AG04449 (cell line): ENCODE measurements around the gene ZNF385B.

Experiments used
- CTCF ChIA-PET: fragments of 350-600 bp; formaldehyde crosslinking; extraction: SDS; loops from one replicate; lab custom pipeline; 2021; ENCODE audit warnings: antibody characterized with exemption; lab: Yijun Ruan, JAX
- POLR2A ChIA-PET: fragments of 400-600, 350-600 bp; formaldehyde crosslinking; extraction: SDS; loops from one replicate; lab custom pipeline; 2020; ENCODE audit warnings: antibody characterized with exemption, inconsistent platforms; lab: Yijun Ruan, JAX
- DNase-seq: peaks from one replicate; pipeline ENCODE4 v3.0.0-alpha.2; 2010; ENCODE audit warnings: low read depth, low spot score
- H3K4me3 ChIP-seq: 2 replicates; pipeline ENCODE4 v1.5.1; 2011; ENCODE audit warnings: low read depth, mild to moderate bottlenecking, control low read depth, low read length
- CTCF ChIP-seq: IDR thresholded peaks from one replicate; pipeline ENCODE4 v1.5.1; 2011; ENCODE audit warnings: mild to moderate bottlenecking, moderate library complexity, low read length, control low read depth, inconsistent platforms; ENCODE audit not compliant: insufficient read depth; ENCODE audit errors: missing control alignments

Gene ZNF385B

GRCh38 chr2:179613299-179613651, 248.1 kb downstream of the ZNF385B start:
- ChIA-PET POLR2A (no interaction called here), CTCF (no interaction called here)
- DNase-seq, result no peak
- H3K4me3 ChIP-seq, result no peak overlapping the region
- TF ChIP-seq CTCF, result no peak

GRCh38 chr2:179612591-179613298, 248.7 kb downstream of the ZNF385B start:
- no peak for DNase-seq
- POLR2A ChIA-PET, result no interaction called here
- TF ChIP-seq CTCF, result no peak
- CTCF ChIA-PET, result no interaction called here
- no peak overlapping the region for H3K4me3 ChIP-seq

- no peak overlapping the region for H3K4me3 ChIP-seq
- ChIA-PET POLR2A (no interaction called here), CTCF (no interaction called here)
- DNase-seq, result peak; percentile 28
- no peak for TF ChIP-seq CTCF
These were observed 249.3 kb downstream of the ZNF385B start for GRCh38 chr2:179612108-179612507.

- ChIA-PET CTCF (no interaction called here), POLR2A (no interaction called here)
- no peak for DNase-seq
- no peak for TF ChIP-seq CTCF
- no peak overlapping the region for H3K4me3 ChIP-seq
These were observed 255.3 kb downstream of the ZNF385B start for GRCh38 chr2:179606141-179606540.

- DNase-seq, result no peak
- no peak for TF ChIP-seq CTCF
- no peak overlapping the region for H3K4me3 ChIP-seq
- CTCF ChIA-PET, result no interaction called here
- POLR2A ChIA-PET, result no interaction called here
These were observed 256.1 kb downstream of the ZNF385B start for GRCh38 chr2:179605341-179605740.

- POLR2A ChIA-PET, result no interaction called here
These were observed 256.8 kb downstream of the ZNF385B start for GRCh38 chr2:179604598-179604997.

More at GRCh38 chr2:179604598-179604997, 256.8 kb downstream of the ZNF385B start:
- CTCF ChIA-PET, result no interaction called here
- no peak for TF ChIP-seq CTCF
- H3K4me3 ChIP-seq, result no peak overlapping the region
- DNase-seq, result no peak
